ENCODE measurements around the gene AIDA.
A peak's percentile ranks its signal among the peaks of the same experiment; 100 is the strongest.
"Not testable (repeated sequence)": the region's sequence is repeated elsewhere in the genome, so short reads cannot be mapped to it uniquely, and the experiment has no call there.

AIDA gene

GRCh38 chr1:222711319-222712252 lies 705 bp downstream of the AIDA start:
- DNase-seq: peak; percentile 67 to 73

- DNase-seq: no peak
Observed at GRCh38 chr1:222709700-222710153, 2.6 kb downstream of the AIDA start.

- DNase-seq: peak; percentile 21 to 38
Observed at GRCh38 chr1:222706815-222707214, 5.5 kb downstream of the AIDA start.

- no peak for DNase-seq
Observed at GRCh38 chr1:222704260-222704659, 8.0 kb downstream of the AIDA start.

GRCh38 chr1:222702210-222702609 lies 10.1 kb downstream of the AIDA start:
- no peak for DNase-seq

- DNase-seq: no peak
Observed at GRCh38 chr1:222697826-222698225, 14.5 kb downstream of the AIDA start.

GRCh38 chr1:222697203-222697602 lies 15.1 kb downstream of the AIDA start:
- no peak for DNase-seq

GRCh38 chr1:222696741-222697140 lies 15.6 kb downstream of the AIDA start:
- DNase-seq: no peak

- DNase-seq: no peak
Observed at GRCh38 chr1:222694927-222695326, 17.4 kb downstream of the AIDA start.

- no peak for DNase-seq
Observed at GRCh38 chr1:222691016-222691415, 21.3 kb downstream of the AIDA start.

GRCh38 chr1:222680080-222680479 lies 32.2 kb downstream of the AIDA start:
- no peak for DNase-seq

- no peak for DNase-seq
Observed at GRCh38 chr1:222670110-222670509, 42.2 kb downstream of the AIDA start.

- not testable (repeated sequence) for DNase-seq
Observed at GRCh38 chr1:222669107-222669506, 43.2 kb downstream of the AIDA start.

- not testable (repeated sequence) for DNase-seq
Observed at GRCh38 chr1:222668184-222668583, 44.1 kb downstream of the AIDA start.

- DNase-seq: no peak
Observed at GRCh38 chr1:222665964-222666363, 46.3 kb downstream of the AIDA start.

GRCh38 chr1:222663431-222663934 lies 48.8 kb downstream of the AIDA start:
- DNase-seq: no peak

- DNase-seq: no peak
Observed at GRCh38 chr1:222657899-222658298, 54.4 kb downstream of the AIDA start.

- no peak for DNase-seq
Observed at GRCh38 chr1:222656391-222657155, 55.7 kb downstream of the AIDA start.

- peak; percentile 96 for DNase-seq
Observed at GRCh38 chr1:222654849-222655248, 57.4 kb downstream of the AIDA start.

GRCh38 chr1:222653178-222653827 lies 59.0 kb downstream of the AIDA start:
- no peak for DNase-seq

- no peak for DNase-seq
Observed at GRCh38 chr1:222652676-222653075, 59.6 kb downstream of the AIDA start.

- DNase-seq: peak in 1 of 2 experiments; percentile 68
Observed at GRCh38 chr1:222644636-222644980, 67.7 kb downstream of the AIDA start.

Data from Kasumi-1 (cell line).